ENCODE measurements around the gene PRADC1.

Gene PRADC1

DNA sequence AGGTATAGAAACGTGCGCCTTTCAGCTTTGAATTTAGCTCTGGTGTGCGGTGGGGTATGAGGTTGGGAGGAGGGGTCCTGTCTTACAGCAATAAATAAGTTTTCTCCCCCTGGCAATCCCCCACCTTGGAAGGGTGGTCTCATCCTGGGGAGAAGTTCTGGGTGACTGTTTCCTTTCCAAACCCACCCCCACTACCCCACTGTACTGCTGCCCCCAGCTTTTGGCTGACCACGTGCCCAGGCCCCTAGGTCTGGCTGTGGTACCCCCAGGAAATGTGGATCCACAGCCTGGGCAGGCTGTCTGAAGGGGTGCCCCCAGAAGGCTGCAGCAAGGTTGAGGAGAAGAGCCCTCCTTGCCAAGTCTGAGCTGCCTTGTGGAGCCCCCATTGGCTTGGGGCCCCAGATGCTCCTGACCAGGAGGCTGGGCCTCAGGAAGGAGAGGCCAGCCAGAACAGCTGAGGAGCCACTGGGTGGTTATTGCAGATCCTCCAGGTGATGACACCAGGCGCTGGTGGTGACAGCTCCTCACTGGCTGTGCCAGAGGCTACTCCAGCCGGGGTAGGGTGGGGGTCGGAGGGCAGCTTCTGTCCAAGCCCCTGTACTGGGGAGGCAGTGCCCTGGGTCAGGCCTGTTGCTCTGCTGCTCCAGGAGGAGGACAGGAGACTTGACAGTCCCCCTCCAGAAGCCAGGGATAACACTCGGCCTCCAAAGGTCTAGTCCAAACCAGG lies 25.3 kb upstream of the PRADC1 start:
- H3K4me3 ChIP-seq (ENCODE audit: low read length): no peak overlapping the region
- no peak for DNase-seq (ENCODE audit: low read depth)
- TF ChIP-seq, protein P1, sequence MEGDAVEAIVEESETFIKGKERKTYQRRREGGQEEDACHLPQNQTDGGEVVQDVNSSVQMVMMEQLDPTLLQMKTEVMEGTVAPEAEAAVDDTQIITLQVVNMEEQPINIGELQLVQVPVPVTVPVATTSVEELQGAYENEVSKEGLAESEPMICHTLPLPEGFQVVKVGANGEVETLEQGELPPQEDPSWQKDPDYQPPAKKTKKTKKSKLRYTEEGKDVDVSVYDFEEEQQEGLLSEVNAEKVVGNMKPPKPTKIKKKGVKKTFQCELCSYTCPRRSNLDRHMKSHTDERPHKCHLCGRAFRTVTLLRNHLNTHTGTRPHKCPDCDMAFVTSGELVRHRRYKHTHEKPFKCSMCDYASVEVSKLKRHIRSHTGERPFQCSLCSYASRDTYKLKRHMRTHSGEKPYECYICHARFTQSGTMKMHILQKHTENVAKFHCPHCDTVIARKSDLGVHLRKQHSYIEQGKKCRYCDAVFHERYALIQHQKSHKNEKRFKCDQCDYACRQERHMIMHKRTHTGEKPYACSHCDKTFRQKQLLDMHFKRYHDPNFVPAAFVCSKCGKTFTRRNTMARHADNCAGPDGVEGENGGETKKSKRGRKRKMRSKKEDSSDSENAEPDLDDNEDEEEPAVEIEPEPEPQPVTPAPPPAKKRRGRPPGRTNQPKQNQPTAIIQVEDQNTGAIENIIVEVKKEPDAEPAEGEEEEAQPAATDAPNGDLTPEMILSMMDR (conservative IDR thresholded peaks at IDR 0.05; ENCODE audit: low read depth, low read length): no peak

DNA sequence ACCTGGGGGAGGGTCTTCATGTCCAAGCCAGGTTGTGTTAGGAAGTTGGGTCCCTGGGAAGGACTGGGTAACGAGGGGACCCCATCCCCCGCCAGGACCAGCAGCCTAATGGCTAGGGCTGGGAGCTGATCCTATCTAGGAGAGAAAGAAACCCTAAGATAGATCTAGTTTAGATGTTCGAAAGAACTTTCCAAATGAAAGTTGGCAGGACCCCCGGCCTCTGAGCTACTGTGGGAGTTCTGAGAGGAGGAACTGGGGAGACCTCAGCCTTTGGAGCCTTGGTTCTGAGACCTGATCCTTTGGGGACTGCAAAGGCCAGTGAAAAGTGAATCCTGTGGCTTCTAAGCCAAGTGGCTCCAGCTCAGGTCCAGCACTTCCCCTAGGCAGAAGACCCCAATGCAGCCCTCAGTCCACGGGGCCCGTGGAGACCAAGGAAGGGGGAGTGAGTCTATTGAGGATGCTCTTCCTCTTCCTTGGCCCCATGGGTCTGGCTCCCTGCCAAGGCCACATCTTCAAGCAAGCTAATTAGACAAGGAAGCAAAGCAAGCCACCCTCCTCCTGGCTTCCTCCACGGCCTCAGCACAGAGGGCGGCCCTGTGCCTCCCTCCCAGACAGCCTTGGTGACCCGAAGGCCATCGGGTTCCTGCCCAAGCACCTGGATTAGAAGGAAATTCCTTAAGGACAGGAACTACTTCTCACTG lies 24.5 kb upstream of the PRADC1 start:
- no peak for DNase-seq (ENCODE audit: low read depth)

DNA sequence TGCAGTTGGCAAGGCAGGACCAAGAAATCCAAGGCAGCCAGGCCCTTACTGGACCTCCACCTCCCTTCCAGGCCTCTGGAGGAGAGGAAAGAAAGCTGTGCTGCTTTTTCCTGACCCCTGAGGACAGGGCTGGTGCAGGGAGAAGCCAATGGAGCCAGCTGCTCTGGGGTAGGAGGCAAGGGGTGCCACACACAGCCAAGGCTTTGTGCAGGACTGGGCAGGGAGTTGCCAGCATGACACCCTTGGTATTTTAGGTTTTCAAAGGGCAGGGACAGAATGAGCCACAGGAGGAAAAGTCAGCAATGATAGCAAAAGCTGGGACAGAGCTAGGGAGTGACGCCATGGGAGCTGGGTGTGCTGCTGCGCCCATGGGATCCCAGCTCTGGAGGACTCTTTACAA lies 24.0 kb upstream of the PRADC1 start:
- no peak overlapping the region for H3K4me3 ChIP-seq (ENCODE audit: low read length)
- no peak for DNase-seq (ENCODE audit: low read depth)
- TF ChIP-seq, protein P1 (conservative IDR thresholded peaks at IDR 0.05; ENCODE audit: low read depth, low read length): no peak

More for the DNA sequence above, 24.5 kb upstream of the PRADC1 start:
- TF ChIP-seq, protein P1 (conservative IDR thresholded peaks at IDR 0.05; ENCODE audit: low read depth, low read length): no peak
- no peak overlapping the region for H3K4me3 ChIP-seq (ENCODE audit: low read length)

DNA sequence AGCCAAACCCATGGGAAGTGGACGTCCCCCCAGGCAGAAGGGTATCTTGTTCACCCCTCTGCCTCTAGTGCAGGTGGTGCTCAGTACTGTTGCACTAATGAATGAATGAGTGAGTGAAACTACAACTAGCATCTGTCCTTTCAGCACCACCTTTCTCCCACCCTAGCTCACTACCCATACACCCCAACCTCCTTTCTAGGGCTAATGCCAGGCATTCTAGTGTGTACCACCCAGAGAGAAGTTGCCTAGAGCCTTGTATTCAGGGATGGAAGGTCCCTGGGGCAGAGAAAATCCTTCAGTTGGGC lies 23.5 kb upstream of the PRADC1 start:
- TF ChIP-seq, protein P1 (conservative IDR thresholded peaks at IDR 0.05; ENCODE audit: low read depth, low read length): no peak
- DNase-seq (ENCODE audit: low read depth): no peak
- H3K4me3 ChIP-seq (ENCODE audit: low read length): no peak overlapping the region

DNA sequence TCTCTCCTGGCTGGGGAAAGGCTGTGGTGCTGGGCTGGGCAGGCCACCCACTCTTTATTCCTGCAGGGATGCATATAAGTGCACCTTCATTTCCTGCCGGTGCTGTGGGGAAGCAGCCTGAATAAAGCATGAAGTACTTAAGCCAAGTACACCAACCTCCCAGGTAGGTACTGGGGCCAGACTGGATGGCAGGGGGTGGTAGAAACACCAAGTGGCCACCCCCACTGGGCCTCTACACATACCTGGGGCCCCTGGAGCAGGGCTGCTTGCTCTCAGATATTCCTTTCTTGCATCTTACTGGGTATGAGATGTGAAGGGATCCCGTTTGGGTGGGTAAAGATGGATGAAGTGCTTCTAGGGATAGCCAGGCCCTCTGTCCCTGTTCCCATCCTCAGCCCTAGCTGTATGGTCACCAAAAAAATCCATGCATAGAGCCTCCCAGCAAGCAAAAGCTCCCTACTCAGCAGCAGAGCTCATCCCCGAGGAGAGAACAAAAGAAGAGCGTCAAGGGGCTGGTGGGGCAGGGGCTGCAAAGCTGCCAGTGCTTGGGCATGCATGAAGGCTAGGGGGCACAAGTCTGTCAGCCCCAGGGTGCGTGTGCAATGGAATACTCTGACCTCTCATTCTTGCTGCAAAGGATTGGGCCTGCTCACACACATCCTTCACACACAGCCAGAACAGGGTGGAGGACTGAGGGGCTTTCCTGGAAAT lies 23.0 kb upstream of the PRADC1 start:
- DNase-seq (ENCODE audit: low read depth): no peak
- TF ChIP-seq, protein P1 (conservative IDR thresholded peaks at IDR 0.05; ENCODE audit: low read depth, low read length): no peak
- no peak overlapping the region for H3K4me3 ChIP-seq (ENCODE audit: low read length)

DNA sequence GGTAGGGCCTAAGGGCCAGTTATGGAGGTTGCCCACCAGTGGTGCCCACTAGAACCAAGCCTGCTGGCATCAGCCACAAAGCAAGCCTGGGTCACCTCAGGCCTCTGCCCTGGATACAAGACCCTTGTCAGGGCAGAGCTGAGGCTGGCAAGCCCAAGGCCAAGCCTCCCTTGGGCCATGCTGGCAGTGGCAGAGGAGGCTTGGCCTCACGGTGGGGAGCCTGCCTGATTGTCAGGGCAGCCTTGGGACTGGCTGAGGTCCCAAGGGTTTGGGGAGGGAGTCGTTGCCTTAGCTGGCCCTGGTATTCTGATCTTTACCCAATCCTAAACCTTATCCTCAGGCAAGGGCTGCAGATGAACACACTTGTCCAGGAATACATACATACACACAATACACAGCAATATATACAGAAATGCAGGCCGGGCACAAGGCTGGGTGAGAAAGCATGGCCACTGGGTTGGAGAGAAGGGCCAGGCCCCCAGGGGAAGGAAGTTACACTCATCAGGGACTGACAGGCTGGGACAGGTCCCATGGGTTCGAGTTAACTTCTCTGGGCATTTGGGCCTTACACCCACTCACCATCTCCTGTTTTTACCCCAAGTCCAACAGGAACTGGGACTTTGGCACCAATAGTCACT lies 22.1 kb upstream of the PRADC1 start:
- TF ChIP-seq, protein P1 (conservative IDR thresholded peaks at IDR 0.05; ENCODE audit: low read depth, low read length): no peak
- no peak for DNase-seq (ENCODE audit: low read depth)
- H3K4me3 ChIP-seq (ENCODE audit: low read length): no peak overlapping the region

Data from retinal pigment epithelial cell (primary cell).